Hepatocyte (in vitro differentiated cells): ENCODE data around the gene FRA10AC1. TPM values are rescaled to one million over a fixed set of nuclear protein-coding genes. Genes with fewer than 3 reads are reported as not detected.

Experiments used
- DNase-seq: peaks from one replicate; pipeline ENCODE4 v3.0.0-alpha.2; 2016; ENCODE audit warnings: low spot score
- H2AFZ ChIP-seq: fragments of 200-600 bp; sonication (generic); 2 replicates; pipeline ENCODE4 v1.6.0; 2016; ENCODE audit warnings: antibody characterized with exemption, mild to moderate bottlenecking
- H3K27ac ChIP-seq: fragments of 200-600 bp; sonication (generic); 2 replicates; pipeline ENCODE4 v1.5.1; 2016; ENCODE audit warnings: mild to moderate bottlenecking
- H3K27me3 ChIP-seq: fragments of 200-600 bp; sonication (generic); 2 replicates; pipeline ENCODE4 v1.6.1; 2016
- H3K36me3 ChIP-seq: fragments of 200-600 bp; sonication (generic); replicated peaks from 2 replicates; pipeline ENCODE4 v1.5.1; 2016; ENCODE audit warnings: low read depth; ENCODE audit not compliant: insufficient read depth
- H3K4me1 ChIP-seq: fragments of 200-600 bp; sonication (generic); 2 replicates; pipeline ENCODE4 v1.5.1; 2016; ENCODE audit warnings: mild to moderate bottlenecking, moderate library complexity; ENCODE audit not compliant: insufficient read depth
- H3K4me2 ChIP-seq: fragments of 200-600 bp; sonication (generic); 2 replicates; pipeline ENCODE4 v1.6.0; 2016
- H3K4me3 ChIP-seq: fragments of 200-600 bp; sonication (generic); 2 replicates; pipeline ENCODE4 v1.5.1; 2016; ENCODE audit warnings: mild to moderate bottlenecking
- H3K79me2 ChIP-seq: fragments of 200-600 bp; sonication (generic); 2 replicates; pipeline ENCODE4 v1.6.0; 2017; ENCODE audit warnings: mild to moderate bottlenecking
- H3K9me2 ChIP-seq: fragments of 200-600 bp; sonication (generic); replicated peaks from 2 replicates; pipeline ENCODE4 v1.6.0; 2017; ENCODE audit warnings: mild to moderate bottlenecking; ENCODE audit not compliant: insufficient read depth
- H3K9me3 ChIP-seq: fragments of 200-600 bp; sonication (generic); 2 replicates; pipeline ENCODE4 v1.5.1; 2016; ENCODE audit warnings: low read depth, mild to moderate bottlenecking
- H4K20me1 ChIP-seq: fragments of 200-600 bp; sonication (generic); 2 replicates; pipeline ENCODE4 v1.6.0; 2016; ENCODE audit warnings: mild to moderate bottlenecking; ENCODE audit not compliant: insufficient read depth, poor library complexity, severe bottlenecking
- EZH2 ChIP-seq: fragments of 200-600 bp; sonication (generic); IDR thresholded peaks from 2 replicates; pipeline ENCODE4 v1.6.1; 2016; ENCODE audit warnings: antibody characterized with exemption, mild to moderate bottlenecking, borderline replicate concordance
- EZH2phosphoT487 ChIP-seq: fragments of 200-600 bp; sonication (generic); IDR thresholded peaks from one replicate; pipeline ENCODE4 v1.6.1; 2018; ENCODE audit warnings: antibody characterized with exemption, mild to moderate bottlenecking, low read depth, moderate library complexity; ENCODE audit not compliant: unreplicated experiment, severe bottlenecking
- WGBS: methylation state at CpG from one replicate; pipeline ENCODE4 v1.1.6; 2016; ENCODE audit warnings: low lambda C conversion rate; ENCODE audit errors: missing lambda C conversion rate; 5-methylcytosine and 5-hydroxymethylcytosine counted together
- polyA plus RNA-seq: library from polyadenylated mRNA; unstranded; fragments of >200 nt; fragmentation: Nextera tagmentation; extraction: Ambion mirVana; gene quantifications from 2 replicates; pipeline ENCODE4 v1.2.1, GENCODE V29; 2016
- total RNA-seq: library from RNA; depleted of rRNA; stranded (reverse); fragments of >200 nt; gene quantifications from 2 replicates; pipeline ENCODE4 v1.2.3, GENCODE V29; 2014
- TF ChIP-seq, protein P1 (sequence below): fragments of 200-600 bp; sonication (generic); IDR thresholded peaks from 2 replicates; pipeline ENCODE4 v1.5.1; 2016; ENCODE audit warnings: antibody characterized with exemption, mild to moderate bottlenecking; ENCODE audit not compliant: poor library complexity

The FRA10AC1 gene, protein sequence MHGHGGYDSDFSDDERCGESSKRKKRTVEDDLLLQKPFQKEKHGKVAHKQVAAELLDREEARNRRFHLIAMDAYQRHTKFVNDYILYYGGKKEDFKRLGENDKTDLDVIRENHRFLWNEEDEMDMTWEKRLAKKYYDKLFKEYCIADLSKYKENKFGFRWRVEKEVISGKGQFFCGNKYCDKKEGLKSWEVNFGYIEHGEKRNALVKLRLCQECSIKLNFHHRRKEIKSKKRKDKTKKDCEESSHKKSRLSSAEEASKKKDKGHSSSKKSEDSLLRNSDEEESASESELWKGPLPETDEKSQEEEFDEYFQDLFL
- total RNA-seq (11.4 and 12.9 TPM in 2 replicates), polyA plus RNA-seq (14.9 TPM in 2 replicates)

DNA sequence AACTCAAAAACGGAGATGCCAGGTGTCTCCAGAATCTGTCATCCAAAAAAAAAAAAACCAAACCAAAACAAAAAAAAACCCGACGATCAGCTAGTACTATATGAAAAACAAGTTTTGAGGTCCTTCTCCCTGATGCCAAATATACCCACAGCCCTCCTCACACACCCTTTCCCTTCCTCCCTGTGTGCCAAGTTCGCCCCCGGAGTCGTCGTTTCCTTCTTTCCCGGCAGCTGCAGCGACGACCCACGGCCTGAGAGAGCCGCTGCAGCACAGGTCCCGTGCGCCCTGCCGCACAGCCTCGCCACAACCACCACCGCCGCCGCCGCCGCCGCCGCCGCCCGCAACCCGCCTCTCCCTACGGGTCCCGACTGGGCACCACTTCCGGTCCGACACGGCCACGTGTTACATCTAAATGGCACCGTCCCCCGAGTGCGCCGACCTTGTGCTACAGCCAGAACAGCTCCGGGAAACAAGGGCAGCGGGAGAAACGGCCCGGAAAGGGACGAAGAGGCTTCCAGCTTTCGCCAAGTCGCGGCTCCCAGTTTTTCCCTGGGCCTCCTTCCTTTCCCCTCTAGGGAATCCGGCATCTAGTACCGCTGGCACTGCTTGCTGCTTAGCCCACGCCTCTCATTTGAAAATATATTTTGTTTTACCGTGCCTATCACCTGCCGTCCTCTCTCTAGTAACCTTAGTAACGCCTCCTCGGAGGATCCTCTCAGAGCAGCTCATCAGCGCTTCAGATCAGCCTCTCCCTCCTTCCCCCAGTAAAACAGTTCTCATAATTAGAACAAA, at the start of gene FRA10AC1:
Gene FRA10AC1 (minus strand): TSS at position 383 of the 792 bp plus-strand sequence. CDS start 2,486 bp downstream, outside the sequence.
- DNase-seq, result peak; percentile 97
- H4K20me1 ChIP-seq, result no peaks in the 10 kb centered on the region
- peak within 1 kb of the TSS; percentile 93 for H3K27ac ChIP-seq
- H3K27me3 ChIP-seq, result no peaks in the 10 kb centered on the region
- peaks cover 10% of the 10 kb centered on the region for H3K4me1 ChIP-seq
- under 1% methylated on average over 51 of the region's 52 CpGs for whole genome bisulfite sequencing
- peaks cover 12% of the 10 kb centered on the region for H3K79me2 ChIP-seq
- H3K4me2 ChIP-seq, result peak within 1 kb of the TSS; percentile 82
- peak within 1 kb of the TSS; percentile 66 for H3K4me3 ChIP-seq
- TF ChIP-seq EZH2, result no peak
- TF ChIP-seq EZH2phosphoT487, result no peak
- TF ChIP-seq, protein P1, sequence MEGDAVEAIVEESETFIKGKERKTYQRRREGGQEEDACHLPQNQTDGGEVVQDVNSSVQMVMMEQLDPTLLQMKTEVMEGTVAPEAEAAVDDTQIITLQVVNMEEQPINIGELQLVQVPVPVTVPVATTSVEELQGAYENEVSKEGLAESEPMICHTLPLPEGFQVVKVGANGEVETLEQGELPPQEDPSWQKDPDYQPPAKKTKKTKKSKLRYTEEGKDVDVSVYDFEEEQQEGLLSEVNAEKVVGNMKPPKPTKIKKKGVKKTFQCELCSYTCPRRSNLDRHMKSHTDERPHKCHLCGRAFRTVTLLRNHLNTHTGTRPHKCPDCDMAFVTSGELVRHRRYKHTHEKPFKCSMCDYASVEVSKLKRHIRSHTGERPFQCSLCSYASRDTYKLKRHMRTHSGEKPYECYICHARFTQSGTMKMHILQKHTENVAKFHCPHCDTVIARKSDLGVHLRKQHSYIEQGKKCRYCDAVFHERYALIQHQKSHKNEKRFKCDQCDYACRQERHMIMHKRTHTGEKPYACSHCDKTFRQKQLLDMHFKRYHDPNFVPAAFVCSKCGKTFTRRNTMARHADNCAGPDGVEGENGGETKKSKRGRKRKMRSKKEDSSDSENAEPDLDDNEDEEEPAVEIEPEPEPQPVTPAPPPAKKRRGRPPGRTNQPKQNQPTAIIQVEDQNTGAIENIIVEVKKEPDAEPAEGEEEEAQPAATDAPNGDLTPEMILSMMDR, result peak; percentile 79
- no peaks in the 10 kb centered on the region for H3K9me3 ChIP-seq
- H3K9me2 ChIP-seq, result no peaks in the 10 kb centered on the region
- peak within 1 kb of the TSS; percentile 86 for H2AFZ ChIP-seq
- H3K36me3 ChIP-seq, result no peaks in the 10 kb centered on the region

DNA sequence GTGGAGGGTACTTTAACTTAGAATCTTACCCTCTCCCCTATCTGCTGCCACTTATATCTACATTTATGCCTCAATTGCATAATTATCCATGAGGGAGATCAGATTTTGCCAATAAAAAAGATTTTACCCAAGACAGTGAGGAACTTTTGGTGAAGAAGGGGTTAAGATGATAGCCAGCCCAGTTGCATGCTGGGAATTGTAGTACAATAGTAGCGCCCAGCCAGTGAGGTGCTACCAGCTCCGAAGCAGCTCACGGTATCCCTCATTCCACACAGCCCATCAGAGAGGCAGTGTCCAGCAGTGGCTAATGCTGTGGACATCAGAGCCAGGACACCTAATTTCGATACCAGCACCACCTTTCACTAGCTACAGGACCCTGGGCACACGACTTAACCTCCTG, 49.4 kb upstream of the FRA10AC1 start:
- peaks cover 22% of the 10 kb centered on the region for H3K4me1 ChIP-seq
- no peaks in the 10 kb centered on the region for H4K20me1 ChIP-seq
- no peaks in the 10 kb centered on the region for H3K36me3 ChIP-seq
- peak overlapping the region; percentile 49 for H2AFZ ChIP-seq
- TF ChIP-seq EZH2, result no peak
- TF ChIP-seq, protein P1, result no peak
- TF ChIP-seq EZH2phosphoT487, result no peak
- H3K4me2 ChIP-seq, result peak overlapping the region; percentile 70
- no peaks in the 10 kb centered on the region for H3K27me3 ChIP-seq
- 5% methylated on average over 5 of the region's 5 CpGs for WGBS
- DNase-seq, result peak; percentile 61
- H3K79me2 ChIP-seq, result no peaks in the 10 kb centered on the region
- H3K9me3 ChIP-seq, result no peaks in the 10 kb centered on the region
- H3K27ac ChIP-seq, result peak overlapping the region; percentile 60
- H3K9me2 ChIP-seq, result no peaks in the 10 kb centered on the region
- H3K4me3 ChIP-seq, result no peak overlapping the region

DNA sequence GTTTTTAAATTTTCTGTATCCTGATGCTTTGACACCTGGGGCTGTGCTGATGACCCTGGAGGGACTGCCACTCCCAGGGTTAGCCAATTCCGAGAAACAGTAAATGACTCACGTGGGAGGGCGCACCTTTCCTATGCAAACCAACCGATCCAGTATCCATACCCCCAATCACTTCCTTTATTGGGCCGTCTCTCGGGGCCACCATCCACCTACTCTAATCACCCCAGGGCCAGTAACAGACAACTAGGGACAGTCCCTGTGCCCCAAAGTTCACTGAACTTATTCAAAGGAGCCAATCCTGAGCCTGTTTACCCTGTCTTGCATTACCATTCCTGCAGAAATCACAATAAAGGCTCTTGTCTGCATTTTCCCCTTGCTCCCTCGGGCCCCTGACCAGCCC, 48.7 kb upstream of the FRA10AC1 start:
- Histone ChIP-seq H3K27me3 (no peaks in the 10 kb centered on the region), H3K4me1 (peaks cover 24% of the 10 kb centered on the region), H2AFZ (no peak overlapping the region), H3K27ac (no peak overlapping the region), H3K4me2 (no peak overlapping the region), H3K36me3 (no peaks in the 10 kb centered on the region), H3K4me3 (no peak overlapping the region), H3K79me2 (no peaks in the 10 kb centered on the region), H4K20me1 (no peaks in the 10 kb centered on the region), H3K9me2 (no peaks in the 10 kb centered on the region), H3K9me3 (no peaks in the 10 kb centered on the region)
- DNase-seq, result no peak
- TF ChIP-seq, protein P1, result no peak
- TF ChIP-seq EZH2 (no peak), EZH2phosphoT487 (no peak)
- 43% methylated on average over 7 of the region's 7 CpGs for WGBS
